Upper lobe of left lung (tissue), 4 donors: ENCODE results near the gene ABCA12.

ENCODE experiments used
- CTCF ChIP-seq, 6 experiments: fragments of 450-650 bp in 4 of 6; fragments of 200-600 bp in 2 of 6; sonication (generic) in 2 of 6; IDR thresholded peaks; one replicate each; pipeline ENCODE4 v1.5.1; 2016 to 2019; ENCODE audit warnings: antibody characterized with exemption in 6 of 6
- POLR2A ChIP-seq, 4 donors: fragments of 450-650 bp; IDR thresholded peaks; one replicate each; pipeline ENCODE4 v1.5.1; 2016 to 2017; ENCODE audit warnings: antibody characterized with exemption in 4 of 4, mild to moderate bottlenecking in 2 of 4
- POLR2AphosphoS5 ChIP-seq, 2 donors: sonication (generic); formaldehyde crosslinking; IDR thresholded peaks; one replicate each; pipeline ENCODE4 v1.5.1; 2017; ENCODE audit warnings: antibody characterized with exemption in 2 of 2

- peak in 3 of 6 experiments; percentile 32 to 35 (median 33) for TF ChIP-seq CTCF (IDR thresholded peaks at IDR 0.05)
- no peak for TF ChIP-seq POLR2A (IDR thresholded peaks at IDR 0.05)
- TF ChIP-seq POLR2AphosphoS5 (IDR thresholded peaks at IDR 0.05) = no peak
Measured at GRCh38 chr2:215002500-215002899, 135.9 kb downstream of the ABCA12 start.
